ENCODE measurements around the gene GPR17.

The GPR17 gene

GRCh38 chr2:127630864-127631540 lies 15.0 kb upstream of the GPR17 start:
- no peak for DNase-seq (ENCODE audit: low read depth)
- no peak for TF ChIP-seq CTCF (IDR thresholded peaks at IDR 0.05; ENCODE audit: low read depth, low read length, missing control alignments)
- H3K4me3 ChIP-seq (ENCODE audit: low read depth, low read length): no peak overlapping the region

GRCh38 chr2:127631541-127631996 lies 14.4 kb upstream of the GPR17 start:
- no peak for TF ChIP-seq CTCF (IDR thresholded peaks at IDR 0.05; ENCODE audit: low read depth, low read length, missing control alignments)
- DNase-seq (ENCODE audit: low read depth): no peak

GRCh38 chr2:127631997-127632581 lies 13.9 kb upstream of the GPR17 start:
- DNase-seq (ENCODE audit: low read depth): no peak
- no peak for TF ChIP-seq CTCF (IDR thresholded peaks at IDR 0.05; ENCODE audit: low read depth, low read length, missing control alignments)
- H3K4me3 ChIP-seq (ENCODE audit: low read depth, low read length): no peak overlapping the region

More at GRCh38 chr2:127631541-127631996, 14.4 kb upstream of the GPR17 start:
- H3K4me3 ChIP-seq (ENCODE audit: low read depth, low read length): no peak overlapping the region

GRCh38 chr2:127632592-127633489 lies 13.1 kb upstream of the GPR17 start:
- no peak for TF ChIP-seq CTCF (IDR thresholded peaks at IDR 0.05; ENCODE audit: low read depth, low read length, missing control alignments)
- no peak overlapping the region for H3K4me3 ChIP-seq (ENCODE audit: low read depth, low read length)
- DNase-seq (ENCODE audit: low read depth): no peak

GRCh38 chr2:127633556-127634065 lies 12.3 kb upstream of the GPR17 start:
- TF ChIP-seq CTCF (IDR thresholded peaks at IDR 0.05; ENCODE audit: low read depth, low read length, missing control alignments): no peak
- H3K4me3 ChIP-seq (ENCODE audit: low read depth, low read length): no peak overlapping the region
- no peak for DNase-seq (ENCODE audit: low read depth)

- no peak for TF ChIP-seq CTCF (IDR thresholded peaks at IDR 0.05; ENCODE audit: low read depth, low read length, missing control alignments)
- H3K4me3 ChIP-seq (ENCODE audit: low read depth, low read length): no peak overlapping the region
- DNase-seq (ENCODE audit: low read depth): no peak
These were observed 11.8 kb upstream of the GPR17 start for GRCh38 chr2:127634066-127634617.
